Measurements from ENCODE around the gene JARID2. TPM values are rescaled to one million over a fixed set of nuclear protein-coding genes. Genes with fewer than 3 reads are reported as not detected.

The JARID2 gene
- total RNA-seq, 1 donor from 2014 or later, result 43.9 TPM

DNA sequence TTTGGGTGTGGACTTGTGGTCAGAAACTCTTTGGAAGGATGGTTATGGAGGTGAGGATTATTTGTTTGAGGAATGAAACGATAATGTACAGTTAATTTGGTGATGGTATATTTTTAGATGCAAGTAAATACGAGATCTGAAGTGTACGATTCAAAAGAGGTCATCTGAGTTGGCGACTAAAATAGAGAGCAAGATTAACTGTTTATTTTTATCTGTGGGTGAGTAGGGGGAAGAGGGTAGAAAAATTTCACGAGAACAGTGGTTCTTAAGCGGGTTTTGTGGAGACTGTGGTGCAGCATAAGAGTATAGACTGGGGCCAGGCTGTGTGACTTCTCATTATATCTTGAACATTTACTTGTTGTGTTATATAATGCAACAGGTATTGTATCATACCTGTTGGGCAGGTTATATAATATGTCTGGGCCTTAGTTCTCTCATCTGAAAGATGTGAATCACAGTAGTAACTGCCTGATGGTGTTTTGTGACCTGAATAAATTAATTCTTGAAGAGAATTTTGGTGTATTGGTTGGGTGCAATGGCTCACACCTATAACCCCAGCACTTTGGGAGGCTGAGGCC, 171.2 kb downstream of the JARID2 start:
- H3K27ac Mint-ChIP-seq, result no peak overlapping the region
- TF ChIP-seq, protein P1, sequence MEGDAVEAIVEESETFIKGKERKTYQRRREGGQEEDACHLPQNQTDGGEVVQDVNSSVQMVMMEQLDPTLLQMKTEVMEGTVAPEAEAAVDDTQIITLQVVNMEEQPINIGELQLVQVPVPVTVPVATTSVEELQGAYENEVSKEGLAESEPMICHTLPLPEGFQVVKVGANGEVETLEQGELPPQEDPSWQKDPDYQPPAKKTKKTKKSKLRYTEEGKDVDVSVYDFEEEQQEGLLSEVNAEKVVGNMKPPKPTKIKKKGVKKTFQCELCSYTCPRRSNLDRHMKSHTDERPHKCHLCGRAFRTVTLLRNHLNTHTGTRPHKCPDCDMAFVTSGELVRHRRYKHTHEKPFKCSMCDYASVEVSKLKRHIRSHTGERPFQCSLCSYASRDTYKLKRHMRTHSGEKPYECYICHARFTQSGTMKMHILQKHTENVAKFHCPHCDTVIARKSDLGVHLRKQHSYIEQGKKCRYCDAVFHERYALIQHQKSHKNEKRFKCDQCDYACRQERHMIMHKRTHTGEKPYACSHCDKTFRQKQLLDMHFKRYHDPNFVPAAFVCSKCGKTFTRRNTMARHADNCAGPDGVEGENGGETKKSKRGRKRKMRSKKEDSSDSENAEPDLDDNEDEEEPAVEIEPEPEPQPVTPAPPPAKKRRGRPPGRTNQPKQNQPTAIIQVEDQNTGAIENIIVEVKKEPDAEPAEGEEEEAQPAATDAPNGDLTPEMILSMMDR (conservative IDR thresholded peaks at IDR 0.05), result no peak
- H3K4me1 Mint-ChIP-seq (ENCODE audit: unreplicated experiment), result peaks cover 41% of the 10 kb centered on the region
- DNase-seq (ENCODE audit: extremely low spot score, unreplicated experiment), result no peak
- no peaks in the 10 kb centered on the region for H3K27me3 Mint-ChIP-seq
- H3K36me3 Mint-ChIP-seq, result peaks cover 46% of the 10 kb centered on the region
- peaks cover 12% of the 10 kb centered on the region for H3K9me3 Mint-ChIP-seq
- H3K4me3 Mint-ChIP-seq, result no peak overlapping the region

DNA sequence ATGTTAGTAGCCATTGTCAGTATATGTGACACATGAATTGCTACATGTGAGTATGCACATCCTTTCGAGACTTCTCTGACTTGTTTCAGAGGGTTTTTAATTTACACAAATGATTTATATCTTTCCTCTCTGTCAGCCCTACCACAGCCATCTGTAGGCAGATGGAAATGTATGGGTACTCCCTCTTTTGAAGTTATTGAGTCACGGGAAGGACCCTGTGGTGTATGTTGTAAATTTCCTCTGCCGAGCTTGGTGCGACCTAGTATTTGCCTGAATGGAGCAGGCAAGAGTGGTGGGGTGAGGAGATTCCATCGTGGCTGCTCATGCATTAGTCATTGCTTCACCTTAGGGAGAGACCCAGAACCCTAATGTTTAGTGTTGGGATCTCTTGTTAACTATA, 171.9 kb downstream of the JARID2 start:
- no peak overlapping the region for H3K4me3 Mint-ChIP-seq
- H3K4me1 Mint-ChIP-seq (ENCODE audit: unreplicated experiment), result peaks cover 35% of the 10 kb centered on the region
- peaks cover 40% of the 10 kb centered on the region for H3K36me3 Mint-ChIP-seq
- no peaks in the 10 kb centered on the region for H3K27me3 Mint-ChIP-seq
- peak overlapping the region; percentile 43 for H3K27ac Mint-ChIP-seq
- H3K9me3 Mint-ChIP-seq, result peaks cover 12% of the 10 kb centered on the region
- DNase-seq (ENCODE audit: extremely low spot score, unreplicated experiment), result no peak
- TF ChIP-seq, protein P1 (conservative IDR thresholded peaks at IDR 0.05), result no peak

DNA sequence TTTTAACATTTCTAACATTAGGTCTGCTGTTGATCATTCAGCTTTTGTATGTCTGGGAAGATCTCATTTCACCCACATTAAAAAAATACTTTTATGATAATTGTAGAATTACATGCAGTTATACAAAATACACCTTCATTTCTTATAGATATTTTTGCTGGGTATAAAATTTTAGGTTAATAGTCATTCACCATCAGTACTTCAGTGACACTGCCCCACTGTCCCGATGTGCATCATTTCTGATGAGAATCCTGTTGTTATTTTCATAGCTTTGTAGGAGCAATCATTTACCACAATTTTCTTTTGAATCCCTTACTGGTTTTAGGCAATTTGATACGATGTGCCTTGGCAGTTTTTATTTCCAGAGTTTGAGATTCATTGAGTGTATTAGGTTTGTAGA, 173.6 kb downstream of the JARID2 start:
- Mint-ChIP-seq H3K27ac (no peak overlapping the region), H3K36me3 (peaks cover 43% of the 10 kb centered on the region), H3K9me3 (peaks cover 12% of the 10 kb centered on the region), H3K27me3 (no peaks in the 10 kb centered on the region), H3K4me1 (ENCODE audit: unreplicated experiment) (peaks cover 19% of the 10 kb centered on the region), H3K4me3 (no peak overlapping the region)
- no peak for DNase-seq (ENCODE audit: extremely low spot score, unreplicated experiment)
- TF ChIP-seq, protein P1 (conservative IDR thresholded peaks at IDR 0.05), result no peak

DNA sequence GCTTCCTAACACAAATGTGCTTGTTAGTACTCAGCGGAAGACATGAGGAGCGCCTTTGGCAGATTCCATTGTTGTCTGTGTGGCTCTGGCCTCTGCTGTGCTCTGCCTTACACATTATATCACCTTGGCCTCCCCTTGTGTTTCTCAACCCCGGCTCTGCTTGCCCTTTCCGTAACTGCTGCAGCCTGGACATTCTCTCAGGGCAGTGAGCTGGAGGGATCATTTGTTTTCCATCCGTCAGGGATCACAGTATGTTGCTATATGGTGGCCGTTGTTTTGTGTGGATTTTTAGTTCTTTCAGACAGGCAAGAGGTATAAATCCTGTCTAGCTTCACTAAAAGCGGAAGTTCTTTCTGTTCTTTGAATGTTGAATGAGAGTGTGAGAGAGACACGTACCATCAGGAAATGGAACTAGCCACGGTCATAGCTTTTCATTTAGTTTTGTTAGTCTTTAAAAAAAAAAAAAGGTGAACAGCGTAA, 175.1 kb downstream of the JARID2 start:
- H3K4me1 Mint-ChIP-seq (ENCODE audit: unreplicated experiment), result peaks cover 19% of the 10 kb centered on the region
- peak overlapping the region; percentile 63 for H3K4me3 Mint-ChIP-seq
- no peak for DNase-seq (ENCODE audit: extremely low spot score, unreplicated experiment)
- H3K9me3 Mint-ChIP-seq, result peaks cover 12% of the 10 kb centered on the region
- H3K27ac Mint-ChIP-seq, result peak overlapping the region; percentile 86
- TF ChIP-seq, protein P1 (conservative IDR thresholded peaks at IDR 0.05), result no peak
- no peaks in the 10 kb centered on the region for H3K27me3 Mint-ChIP-seq
- H3K36me3 Mint-ChIP-seq, result peaks cover 42% of the 10 kb centered on the region

DNA sequence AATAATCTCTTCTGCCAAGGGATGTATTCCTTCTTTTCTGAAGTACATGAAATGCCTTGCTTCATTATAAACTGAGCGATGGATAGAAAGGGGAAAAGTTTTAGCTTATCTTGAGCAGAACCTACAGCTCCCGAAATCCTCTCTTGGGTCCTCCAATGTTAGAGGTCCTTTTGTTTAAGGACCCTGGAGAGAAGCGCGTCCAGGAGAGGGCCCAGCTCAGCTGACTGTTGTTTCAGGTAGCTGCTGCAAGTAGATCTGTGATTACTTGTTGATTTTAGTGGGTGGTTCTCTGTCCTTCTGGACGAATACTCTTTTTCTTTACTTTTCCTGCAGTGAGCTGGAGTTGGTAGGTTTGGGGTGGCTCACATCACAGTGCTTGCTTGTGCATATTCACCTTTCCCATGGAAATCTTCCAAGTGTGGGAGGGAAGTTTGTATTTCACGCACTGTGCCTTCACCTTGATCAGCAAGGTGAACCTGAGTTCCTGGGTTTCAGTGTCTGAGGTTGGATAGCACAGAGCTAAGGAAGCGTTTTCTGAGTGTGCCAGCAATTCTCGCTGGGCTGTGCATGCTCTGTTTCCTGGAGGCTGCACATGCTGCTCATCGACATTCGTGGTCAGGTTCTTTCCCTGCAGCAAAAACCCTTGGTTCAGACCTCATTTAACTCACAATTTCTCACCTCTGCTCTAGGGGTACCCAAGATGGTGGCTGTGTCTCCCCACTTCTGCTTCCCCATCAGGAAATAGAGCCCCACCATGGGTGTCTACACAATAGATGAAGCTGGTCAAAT, 176.3 kb downstream of the JARID2 start:
- Mint-ChIP-seq H3K36me3 (peaks cover 36% of the 10 kb centered on the region), H3K9me3 (peaks cover 12% of the 10 kb centered on the region), H3K27me3 (no peaks in the 10 kb centered on the region), H3K4me3 (no peak overlapping the region), H3K4me1 (ENCODE audit: unreplicated experiment) (peaks cover 30% of the 10 kb centered on the region), H3K27ac (no peak overlapping the region)
- DNase-seq (ENCODE audit: extremely low spot score, unreplicated experiment), result no peak
- TF ChIP-seq, protein P1 (conservative IDR thresholded peaks at IDR 0.05), result no peak
